ENCODE results near the gene PAF1.
"Not testable (repeated sequence)": the region's sequence is repeated elsewhere in the genome, so short reads cannot be mapped to it uniquely, and the experiment has no call there.

The PAF1 gene

DNA sequence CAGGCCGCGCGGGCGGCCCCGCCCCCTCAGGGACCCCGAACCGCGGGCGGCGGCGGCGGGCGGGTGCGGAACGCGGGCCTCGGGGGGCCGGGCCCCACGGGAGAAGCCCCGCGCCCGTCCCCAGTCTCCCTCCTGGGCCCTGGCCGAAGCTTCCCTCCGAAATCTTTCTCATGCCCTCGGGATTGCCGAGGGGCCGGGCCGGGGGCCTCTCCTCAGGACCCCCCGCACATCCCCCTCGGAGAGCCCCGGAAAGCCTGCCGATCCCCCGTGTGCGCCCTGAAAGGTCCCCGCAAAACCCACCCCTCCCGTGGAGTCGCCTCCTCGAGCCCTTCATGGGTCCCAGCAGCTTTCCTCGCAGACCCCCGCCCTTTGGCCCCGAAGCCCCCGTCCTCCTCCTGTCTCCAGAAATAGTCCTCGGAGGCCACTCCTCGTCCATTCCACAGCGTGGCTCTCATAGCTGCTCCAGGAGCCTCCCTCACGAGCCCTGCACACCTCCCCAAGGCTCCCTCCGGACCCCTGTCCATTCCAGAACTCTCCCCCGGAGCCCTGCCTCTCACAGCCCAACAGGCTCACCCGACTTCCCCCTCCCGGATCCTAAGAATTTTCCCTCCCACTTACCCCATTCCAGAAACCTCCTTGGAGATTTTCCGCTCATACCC is 48.1 kb downstream of the PAF1 start:
- H3K36me3 Mint-ChIP-seq (ENCODE audit: low read depth): no peaks in the 10 kb centered on the region
- H3K4me1 Mint-ChIP-seq (ENCODE audit: low read depth): peaks cover 75% of the 10 kb centered on the region
- peak overlapping the region; percentile 81 for H3K4me3 Mint-ChIP-seq
- peak overlapping the region; percentile 78 for H3K27ac Mint-ChIP-seq
- no peaks in the 10 kb centered on the region for H3K27me3 Mint-ChIP-seq
- H3K9me3 Mint-ChIP-seq: no peaks in the 10 kb centered on the region

DNA sequence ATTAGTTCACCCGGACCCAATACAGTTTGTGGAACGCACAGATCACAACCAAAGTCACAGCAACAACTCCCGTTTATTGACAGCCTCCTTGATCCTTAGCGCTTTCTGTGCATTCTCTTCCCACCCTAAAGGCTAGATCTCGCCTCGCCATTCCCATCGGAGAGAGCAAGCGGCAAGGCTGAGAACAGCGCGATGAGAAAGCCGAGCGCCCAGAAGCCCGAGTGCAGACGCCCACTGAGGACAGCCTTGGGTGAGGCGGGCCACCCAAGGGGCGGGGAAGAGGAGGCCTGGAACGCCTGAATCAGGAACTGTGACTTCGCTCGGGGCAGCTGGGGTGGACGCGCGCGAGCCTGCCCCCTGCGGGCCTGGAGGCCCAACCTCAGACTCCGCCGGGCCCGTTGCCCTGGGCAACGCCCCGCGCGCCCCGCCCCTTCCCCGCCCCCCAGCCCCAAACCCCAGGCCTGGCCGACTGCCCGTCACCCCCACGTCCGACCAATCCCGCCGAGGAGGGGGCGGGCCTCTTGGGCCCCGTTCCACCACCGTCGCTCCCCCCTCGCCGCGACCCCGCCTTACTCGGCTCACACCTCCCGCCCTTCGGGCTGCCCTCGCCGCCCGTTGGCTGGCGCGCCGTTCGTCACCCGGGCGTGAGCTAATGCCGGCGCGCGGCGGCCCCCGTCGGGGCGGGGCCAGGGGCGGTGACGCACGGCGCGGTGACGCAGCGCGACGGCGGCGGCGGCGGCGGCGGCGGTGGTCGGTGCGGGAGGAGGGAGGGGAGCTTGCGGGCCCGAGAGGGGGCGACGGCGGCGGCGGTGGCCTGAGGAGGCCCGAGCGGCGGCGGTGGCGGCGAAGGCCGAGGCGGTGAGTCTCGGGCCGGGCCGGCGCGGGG is 48.9 kb downstream of the PAF1 start, which contains the start of gene SAMD4B:
SAMD4B (plus strand) TSS at position 703 of the 886 bp plus-strand sequence. CDS start 14,473 bp downstream, outside the sequence.
- Mint-ChIP-seq H3K9me3 (no peaks in the 10 kb centered on the region), H3K4me3 (peak within 1 kb of the TSS; percentile 94), H3K36me3 (ENCODE audit: low read depth) (no peaks in the 10 kb centered on the region), H3K27me3 (no peaks in the 10 kb centered on the region), H3K27ac (peak within 1 kb of the TSS; percentile 93), H3K4me1 (ENCODE audit: low read depth) (peaks cover 75% of the 10 kb centered on the region)

DNA sequence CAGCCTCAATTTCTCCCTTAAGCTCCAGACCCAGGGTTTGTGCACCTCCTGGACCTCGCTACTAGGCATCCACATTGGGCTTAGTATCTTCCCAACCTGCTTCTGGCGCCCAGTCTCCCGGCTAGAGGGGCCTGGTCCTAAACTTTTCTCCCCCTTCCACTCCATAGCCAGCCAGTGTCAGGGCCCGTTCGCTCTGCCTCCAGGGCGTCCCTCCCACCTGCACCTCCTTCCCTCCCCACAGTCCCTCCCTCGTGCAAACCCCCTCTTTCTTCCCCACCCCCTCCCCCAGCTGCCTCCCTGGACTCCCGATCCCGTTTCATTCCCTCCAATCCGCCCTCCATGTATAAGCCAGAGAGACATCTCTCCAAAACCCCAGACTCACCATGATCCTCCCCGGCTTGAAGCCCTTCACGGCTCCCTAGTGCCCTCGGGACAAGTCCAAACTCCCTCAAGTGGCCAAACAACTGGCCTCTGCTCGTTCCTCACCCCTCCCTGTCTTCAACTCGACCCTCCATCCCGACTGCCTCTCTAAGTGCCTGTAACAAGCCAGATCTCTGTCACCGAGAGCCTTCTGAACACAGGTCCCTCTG is 49.7 kb downstream of the PAF1 start:
- H3K27ac Mint-ChIP-seq: peak overlapping the region; percentile 93
- peaks cover 75% of the 10 kb centered on the region for H3K4me1 Mint-ChIP-seq (ENCODE audit: low read depth)
- no peaks in the 10 kb centered on the region for H3K27me3 Mint-ChIP-seq
- H3K4me3 Mint-ChIP-seq: peak overlapping the region; percentile 94
- H3K9me3 Mint-ChIP-seq: no peaks in the 10 kb centered on the region
- H3K36me3 Mint-ChIP-seq (ENCODE audit: low read depth): no peaks in the 10 kb centered on the region

- Mint-ChIP-seq H3K4me3 (peak overlapping the region; percentile 94), H3K4me1 (ENCODE audit: low read depth) (peaks cover 71% of the 10 kb centered on the region), H3K27ac (peak overlapping the region; percentile 79)
- not testable (repeated sequence) for H3K27me3 Mint-ChIP-seq; H3K9me3 Mint-ChIP-seq; H3K36me3 Mint-ChIP-seq (ENCODE audit: low read depth)
Observed at GRCh38 chr19:39340156-39340555, 50.8 kb downstream of the PAF1 start.

DNA sequence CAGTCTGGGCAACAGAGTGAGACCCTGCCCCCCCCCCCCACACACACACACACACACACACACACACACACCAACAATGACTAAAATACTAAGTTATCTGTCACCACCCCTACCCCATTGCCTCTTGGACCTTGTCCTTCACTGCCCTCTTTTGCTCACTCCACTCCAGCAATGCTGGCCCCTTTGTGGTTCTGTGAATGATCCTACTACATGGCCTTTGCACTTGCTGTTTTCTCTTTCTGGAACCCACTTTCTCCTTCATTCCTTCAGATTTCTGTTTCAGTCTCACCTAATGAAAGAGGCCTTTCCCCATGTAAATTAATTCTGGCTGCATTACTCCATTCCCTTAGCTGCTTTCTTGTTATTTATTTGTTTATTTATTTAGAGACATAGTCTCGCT is 51.2 kb downstream of the PAF1 start:
- Mint-ChIP-seq H3K4me3 (peak overlapping the region; percentile 94), H3K27ac (peak overlapping the region; percentile 79), H3K4me1 (ENCODE audit: low read depth) (peaks cover 71% of the 10 kb centered on the region)

DNA sequence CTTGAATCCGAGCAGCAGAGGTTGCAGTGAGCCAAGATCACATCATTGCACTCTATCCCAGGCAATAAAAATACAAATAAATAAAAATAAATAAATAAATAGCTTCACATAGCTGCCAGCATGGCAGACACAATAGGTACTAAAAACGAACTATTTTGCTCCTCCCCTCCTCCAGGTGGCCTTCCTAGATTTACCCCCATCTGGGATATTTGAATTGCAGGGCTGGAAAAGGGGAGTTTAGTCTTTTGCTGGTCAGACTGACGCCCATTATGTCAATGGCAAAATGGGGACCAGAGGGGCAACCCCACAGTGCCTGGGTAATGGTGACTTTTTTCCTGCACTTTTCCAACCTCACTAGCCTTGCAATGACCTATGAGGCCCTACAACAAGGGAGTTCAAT is 54.4 kb downstream of the PAF1 start:
- Mint-ChIP-seq H3K4me3 (peak overlapping the region; percentile 96), H3K27me3 (no peaks in the 10 kb centered on the region), H3K36me3 (ENCODE audit: low read depth) (peaks cover 16% of the 10 kb centered on the region), H3K27ac (peak overlapping the region; percentile 94), H3K4me1 (ENCODE audit: low read depth) (peaks cover 67% of the 10 kb centered on the region), H3K9me3 (no peaks in the 10 kb centered on the region)

More for the DNA sequence above, 51.2 kb downstream of the PAF1 start:
- H3K9me3 Mint-ChIP-seq: no peaks in the 10 kb centered on the region
- no peaks in the 10 kb centered on the region for H3K27me3 Mint-ChIP-seq
- H3K36me3 Mint-ChIP-seq (ENCODE audit: low read depth): peaks cover 7% of the 10 kb centered on the region

Measured in stimulated activated naive CD8-positive, alpha-beta T cell treated with anti-CD3 and anti-CD28 coated beads, Interleukin-15, Interleukin-2, amounts not matched to agents 100 ng/mL and 50 ng/mL, for 24 hours (primary cell).